H1 (cell line): ENCODE results near the gene SLC16A6. TPM values are rescaled to one million over a fixed set of nuclear protein-coding genes. Genes with fewer than 3 reads are reported as not detected.

Experiments
- CTCF ChIA-PET: fragments of 300-600 bp; sonication (Branson Sonifier 250); formaldehyde crosslinking; loops from one replicate; lab custom pipeline; 2021; ENCODE audit not compliant: partially characterized antibody; lab: Charles Lee
- POLR2A ChIA-PET: fragments of 300-600 bp; sonication (Branson Sonifier 250); formaldehyde crosslinking; loops from one replicate; lab custom pipeline; 2021; ENCODE audit warnings: inconsistent platforms; ENCODE audit not compliant: partially characterized antibody; lab: Charles Lee
- DNase-seq, 2 experiments: peaks; one replicate each; pipeline versions ENCODE4 v3.0.0 to v3.0.0-alpha.2; 2010 to 2022; ENCODE audit warnings: low spot score in 2 of 2, low read depth in 1 of 2, mixed read lengths in 1 of 2
- FAIRE-seq: peaks from 2 replicates; lab custom pipeline; 2011; peaks lifted over from hg19 to GRCh38; lab: Jason Lieb, UNC
- H2AFZ ChIP-seq: 2 replicates; pipeline ENCODE4 v1.8.1; 2012; ENCODE audit warnings: low read length, inconsistent platforms
- H2AK5ac ChIP-seq: 2 replicates; pipeline ENCODE4 v1.6.1; 2013; ENCODE audit warnings: low read depth, low read length
- H2BK120ac ChIP-seq: replicated peaks from 2 replicates; pipeline ENCODE3; 2013; ENCODE audit warnings: low read depth, low read length, inconsistent platforms
- H2BK12ac ChIP-seq: 2 replicates; pipeline ENCODE4 v1.6.1; 2013; ENCODE audit warnings: low read depth, low read length
- H2BK15ac ChIP-seq: 2 replicates; pipeline ENCODE4 v1.6.1; 2013; ENCODE audit warnings: low read length
- H2BK20ac ChIP-seq: 2 replicates; pipeline ENCODE4 v1.6.1; 2013; ENCODE audit warnings: low read length
- H2BK5ac ChIP-seq: 2 replicates; pipeline ENCODE4 v1.6.1; 2013; ENCODE audit warnings: low read depth, low read length
- H3K14ac ChIP-seq: 2 replicates; pipeline ENCODE4 v1.6.1; 2013; ENCODE audit warnings: inconsistent platforms; ENCODE audit not compliant: insufficient read length
- H3K18ac ChIP-seq: 2 replicates; pipeline ENCODE4 v1.6.1; 2013; ENCODE audit warnings: low read length; ENCODE audit errors: extremely low read depth
- H3K23ac ChIP-seq: 2 replicates; pipeline ENCODE4 v1.6.1; 2013; ENCODE audit warnings: inconsistent platforms; ENCODE audit not compliant: insufficient read length
- H3K23me2 ChIP-seq: 2 replicates; pipeline ENCODE4 v1.6.1; 2013; ENCODE audit warnings: low read depth, low read length
- H3K27ac ChIP-seq: 2 replicates; pipeline ENCODE4 v1.6.1; 2011; ENCODE audit warnings: low read depth, low read length, inconsistent platforms
- H3K27me3 ChIP-seq, 4 experiments: replicated peaks in 1 of 4; 1 replicate in 1 of 4; 2 replicates in 3 of 4; pipeline versions ENCODE4 v1.6.1 to v1.8.1; 2011 to 2013; ENCODE audit warnings: low read length in 3 of 4, mild to moderate bottlenecking in 3 of 4, inconsistent platforms in 2 of 4, mixed read lengths in 2 of 4, moderate library complexity in 1 of 4; ENCODE audit not compliant: control insufficient read depth in 3 of 4, insufficient read depth in 3 of 4; ENCODE audit errors: extremely low read depth in 1 of 4
- H3K36me3 ChIP-seq, 4 experiments: 2 replicates each; pipeline versions ENCODE4 v1.6.1 to v1.8.1; 2011 to 2013; ENCODE audit warnings: mild to moderate bottlenecking in 4 of 4, low read length in 3 of 4, moderate library complexity in 2 of 4, control low read depth in 1 of 4, inconsistent platforms in 1 of 4; ENCODE audit not compliant: insufficient read depth in 4 of 4, control insufficient read depth in 2 of 4
- H3K4ac ChIP-seq: replicated peaks from 2 replicates; pipeline ENCODE3; 2013; ENCODE audit warnings: low read length, low read depth, mixed read lengths, inconsistent platforms; ENCODE audit not compliant: insufficient read length
- H3K4me1 ChIP-seq, 4 experiments: replicated peaks in 1 of 4; 1 replicate in 1 of 4; 2 replicates in 3 of 4; pipeline versions ENCODE4 v1.6.1 to v1.8.1; 2011 to 2013; ENCODE audit warnings: low read length in 3 of 4, inconsistent platforms in 2 of 4, mixed read lengths in 1 of 4; ENCODE audit not compliant: insufficient read depth in 4 of 4, control insufficient read depth in 3 of 4
- H3K4me2 ChIP-seq, 2 experiments: 2 replicates each; pipeline versions ENCODE4 v1.6.1 to v1.8.1; 2011 to 2013; ENCODE audit warnings: low read depth in 2 of 2, low read length in 2 of 2, control low read depth in 1 of 2, inconsistent platforms in 1 of 2, mild to moderate bottlenecking in 1 of 2; ENCODE audit not compliant: insufficient read depth in 1 of 2
- H3K4me3 ChIP-seq, 4 experiments: fragments of 200-600, 300-600 bp in 1 of 4; sonication (generic), shearing (Covaris generic), sonication (Bioruptor Twin) in 1 of 4; 2 replicates each; pipeline versions ENCODE4 v1.5.1 to v1.8.1; 2011 to 2016; ENCODE audit warnings: low read length in 4 of 4, low read depth in 3 of 4, control low read depth in 2 of 4, inconsistent platforms in 2 of 4, mild to moderate bottlenecking in 2 of 4, mixed read lengths in 1 of 4, moderate library complexity in 1 of 4; ENCODE audit not compliant: insufficient read depth in 2 of 4; ENCODE audit errors: extremely low read depth in 1 of 4
- H3K56ac ChIP-seq: replicated peaks from 2 replicates; pipeline ENCODE3; 2013; ENCODE audit warnings: low read depth, mild to moderate bottlenecking, mixed read lengths, low read length, inconsistent platforms; ENCODE audit not compliant: insufficient read length
- H3K79me1 ChIP-seq: 2 replicates; pipeline ENCODE4 v1.6.1; 2013; ENCODE audit warnings: low read depth, low read length, control low read depth
- H3K79me2 ChIP-seq, 2 experiments: 2 replicates each; pipeline versions ENCODE4 v1.6.1 to v1.8.1; 2012 to 2013; ENCODE audit warnings: low read length in 2 of 2, mild to moderate bottlenecking in 2 of 2, inconsistent platforms in 1 of 2; ENCODE audit not compliant: insufficient read depth in 2 of 2, control insufficient read depth in 1 of 2
- H3K9ac ChIP-seq, 4 experiments: replicated peaks in 1 of 4; 1 replicate in 1 of 4; 2 replicates in 3 of 4; pipeline versions ENCODE4 v1.6.1 to v1.8.1; 2011 to 2013; ENCODE audit warnings: low read depth in 3 of 4, low read length in 3 of 4, control low read depth in 2 of 4, mild to moderate bottlenecking in 2 of 4, moderate library complexity in 2 of 4, inconsistent platforms in 1 of 4; ENCODE audit errors: extremely low read depth in 1 of 4
- H3K9me3 ChIP-seq, 2 experiments: 2 replicates each; pipeline versions ENCODE4 v1.6.1 to v1.8.1; 2012 to 2013; ENCODE audit warnings: mild to moderate bottlenecking in 2 of 2, moderate library complexity in 2 of 2, control low read depth in 1 of 2, inconsistent platforms in 1 of 2, low read depth in 1 of 2, low read length in 1 of 2, mixed read lengths in 1 of 2; ENCODE audit not compliant: insufficient read depth in 2 of 2
- H4K20me1 ChIP-seq, 2 experiments: replicated peaks in 1 of 2; 2 replicates each; pipeline versions ENCODE3 to v1.8.1; 2011 to 2013; ENCODE audit warnings: inconsistent platforms in 2 of 2, low read length in 2 of 2, mild to moderate bottlenecking in 1 of 2; ENCODE audit not compliant: insufficient read depth in 2 of 2, control insufficient read depth in 1 of 2
- H4K5ac ChIP-seq: 2 replicates; pipeline ENCODE4 v1.6.1; 2013; ENCODE audit warnings: low read length, low read depth, mixed read lengths, inconsistent platforms; ENCODE audit not compliant: insufficient read length
- H4K8ac ChIP-seq: 2 replicates; pipeline ENCODE4 v1.8.0; 2013; ENCODE audit warnings: mild to moderate bottlenecking, moderate library complexity, low read length, inconsistent platforms; ENCODE audit not compliant: insufficient read depth; ENCODE audit errors: extremely low read depth
- H4K91ac ChIP-seq: replicated peaks from 2 replicates; pipeline ENCODE3; 2013; ENCODE audit warnings: low read length, mixed read lengths, inconsistent platforms; ENCODE audit not compliant: insufficient read length
- CBX5 ChIP-seq: fragments of 300-800, 300-1000 bp; sonication (generic); IDR thresholded peaks from 2 replicates; pipeline ENCODE4 v1.7.1; 2016; ENCODE audit warnings: antibody characterized with exemption, low read length, low read depth
- EP300 ChIP-seq, 2 experiments: IDR thresholded peaks; 1 replicate in 1 of 2; 2 replicates in 1 of 2; pipeline ENCODE4 v1.6.1; 2011 to 2012; ENCODE audit warnings: low read depth in 2 of 2, low read length in 2 of 2, mild to moderate bottlenecking in 2 of 2, borderline replicate concordance in 1 of 2, inconsistent platforms in 1 of 2, moderate library complexity in 1 of 2
- POLR2A ChIP-seq, 2 experiments: IDR thresholded peaks; 1 replicate in 1 of 2; 2 replicates in 1 of 2; pipeline ENCODE4 v1.6.1; 2011; ENCODE audit warnings: low read depth in 2 of 2, low read length in 2 of 2, mild to moderate bottlenecking in 2 of 2; ENCODE audit errors: control extremely low read depth in 1 of 2
- WGBS, 2 experiments: shearing (Covaris generic) in 1 of 2; methylation state at CpG; one replicate each; pipeline versions ENCODE4 v1.1.6 to v1.1.7; 2013 to 2015; ENCODE audit warnings: low lambda C conversion rate in 2 of 2, mixed read lengths in 2 of 2, inconsistent platforms in 1 of 2, low coverage in 1 of 2, missing lambda C conversion rate in 1 of 2; ENCODE audit not compliant: insufficient replicate concordance in 2 of 2, insufficient coverage in 1 of 2, insufficient read length in 1 of 2; ENCODE audit errors: extremely low coverage in 1 of 2, missing lambda C conversion rate in 1 of 2; 5-methylcytosine and 5-hydroxymethylcytosine counted together
- polyA plus RNA-seq, 7 experiments: library from polyadenylated mRNA; depleted of rRNA in 3 of 7; stranded (reverse) in 5 of 7; unstranded in 2 of 7; fragments of >200 nt in 5 of 7; fragments of 200-250 nt in 2 of 7; gene quantifications; 1 replicate in 5 of 7; 2 replicates in 1 of 7; 4 replicates in 1 of 7; pipeline versions ENCODE4 v1.2.1 to v1.2.3, GENCODE V29; 2011 to 2013; ENCODE audit warnings: missing spikeins in 2 of 7, mixed read lengths in 2 of 7
- total RNA-seq: library from RNA; stranded (reverse); fragmentation: NEBNext Ultra II Directional; extraction: Animal tissue kit (Norgen Biotek cat#: 25700); gene quantifications from 2 replicates; pipeline ENCODE4 v1.2.1, GENCODE V29; 2021

SLC16A6 gene
- total and polyA plus RNA-seq, 2 of the 8 experiments (the other 6 are each of a cell fraction or from before 2014, with no cell fraction given), result 0.17 to 0.22 TPM

GRCh38 chr17:68297195-68297594 is 6.3 kb upstream of the SLC16A6 start:
- Histone ChIP-seq H3K23me2 (peaks cover 6% of the 10 kb centered on the region), H2BK120ac (no peak overlapping the region), H3K4ac (no peak overlapping the region), H4K8ac (no peak overlapping the region), H3K9ac (no peak overlapping the region), H3K9me3 (no peaks in the 10 kb centered on the region), H2AFZ (no peak overlapping the region), H3K56ac (no peak overlapping the region), H2BK5ac (no peak overlapping the region), H3K27me3 (peaks cover 0 to 4% (median 4%) of the 10 kb centered on the region in 4 experiments; a peak in 2 of 7 replicates), H3K4me2 (no peak overlapping the region), H3K14ac (no peak overlapping the region), H3K23ac (no peak overlapping the region), H4K5ac (no peak overlapping the region), H4K20me1 (no peaks in the 10 kb centered on the region), H3K79me1 (no peaks in the 10 kb centered on the region), H3K4me1 (peaks cover 17 to 36% (median 28%) of the 10 kb centered on the region in 4 experiments), H3K18ac (no peak overlapping the region), H2BK15ac (peak overlapping the region; percentile 62; the same call in 1 of the 2 replicates), H3K36me3 (no peaks in the 10 kb centered on the region), H2AK5ac (no peak overlapping the region), H4K91ac (no peak overlapping the region), H2BK12ac (no peak overlapping the region; the same call in 1 of the 2 replicates), H3K79me2 (no peaks in the 10 kb centered on the region), H3K4me3 (no peak overlapping the region), H2BK20ac (no peak overlapping the region), H3K27ac (no peak overlapping the region)
- TF ChIP-seq CBX5, result no peak
- no peak for TF ChIP-seq EP300 (IDR thresholded peaks at IDR 0.05; ENCODE audit: borderline replicate concordance in 1 of 2, low read depth in 2 of 2, low read length in 2 of 2)
- no peak for TF ChIP-seq POLR2A (IDR thresholded peaks at IDR 0.05; ENCODE audit: control extremely low read depth in 1 of 2, low read depth in 2 of 2, low read length in 2 of 2)
- no peak for FAIRE-seq
- CTCF ChIA-PET, result interaction anchor here (0.7 to 2.1 kb wide), 3 partner anchors 11 to 103 kb away, joined by 3 to 6 read pairs (median 3); no protein-coding TSS in a partner anchor
- WGBS, 2 experiments, result 86% methylated on average over 4 of the region's 4 CpGs; no CpG with 5 or more reads in 1 of the 2 experiments
- POLR2A ChIA-PET, result interaction anchor here (1.2 to 1.4 kb wide), 2 partner anchors 10 to 12 kb away, joined by 3 to 4 read pairs; no protein-coding TSS in a partner anchor
- no peak for DNase-seq
